Transverse colon (tissue), 4 donors: Measurements from ENCODE around the gene SKA1. TPM values are rescaled to one million over a fixed set of nuclear protein-coding genes. Genes with fewer than 3 reads are reported as not detected.
"Not testable (repeated sequence)": the region's sequence is repeated elsewhere in the genome, so short reads cannot be mapped to it uniquely, and the experiment has no call there.

ENCODE experiments used
- DNase-seq: peaks from one replicate; pipeline ENCODE4 v3.0.0-alpha.2; 2019
- H3K27ac ChIP-seq, 4 donors: fragments of 200-600 bp; sonication (generic); 2 replicates each; pipeline ENCODE4 v1.5.1; 2016 to 2018; ENCODE audit warnings: inconsistent platforms in 4 of 4
- H3K27me3 ChIP-seq: fragments of 200-600 bp; sonication (generic); 2 replicates; pipeline ENCODE4 v1.5.1; 2017; ENCODE audit warnings: inconsistent platforms
- H3K36me3 ChIP-seq, 4 donors: fragments of 200-600 bp; sonication (generic); 2 replicates each; pipeline ENCODE4 v1.5.1; 2017 to 2019; ENCODE audit warnings: inconsistent platforms in 4 of 4
- H3K4me1 ChIP-seq, 4 donors: fragments of 200-600 bp; sonication (generic); 2 replicates each; pipeline ENCODE4 v1.5.1; 2017 to 2020; ENCODE audit warnings: inconsistent platforms in 4 of 4
- H3K4me3 ChIP-seq, 4 donors: fragments of 200-600 bp; sonication (generic); 1 replicate in 1 of 4; 2 replicates in 3 of 4; pipeline versions ENCODE4 v1.5.1 to v1.6.1; 2017 to 2019; ENCODE audit warnings: inconsistent platforms in 4 of 4
- H3K9me3 ChIP-seq, 2 donors: fragments of 200-600 bp; sonication (generic); 2 replicates each; pipeline ENCODE4 v1.5.1; 2017 to 2019; ENCODE audit warnings: inconsistent platforms in 2 of 2
- CTCF ChIP-seq, 5 experiments: fragments of 200-600 bp in 3 of 5; fragments of 450-650 bp in 2 of 5; sonication (generic) in 3 of 5; IDR thresholded peaks; 1 replicate in 2 of 5; 2 replicates in 3 of 5; pipeline ENCODE4 v1.5.1; 2016 to 2017; ENCODE audit warnings: antibody characterized with exemption in 5 of 5, inconsistent platforms in 3 of 5, mild to moderate bottlenecking in 2 of 5, moderate library complexity in 1 of 5
- EP300 ChIP-seq: sonication (generic); formaldehyde crosslinking; IDR thresholded peaks from one replicate; pipeline ENCODE4 v1.6.1; 2017; ENCODE audit warnings: antibody characterized with exemption, low read depth
- POLR2A ChIP-seq: fragments of 450-650 bp; IDR thresholded peaks from one replicate; pipeline ENCODE4 v1.6.1; 2016; ENCODE audit warnings: antibody characterized with exemption, mild to moderate bottlenecking, moderate library complexity
- POLR2AphosphoS5 ChIP-seq, 3 donors: sonication (generic); formaldehyde crosslinking; IDR thresholded peaks; one replicate each; pipeline ENCODE4 v1.6.1; 2016; ENCODE audit warnings: antibody characterized with exemption in 3 of 3
- WGBS, 2 donors: methylation state at CpG; one replicate each; pipeline ENCODE4 v1.1.5; 2018; ENCODE audit warnings: low coverage in 1 of 2; 5-methylcytosine and 5-hydroxymethylcytosine counted together
- in situ Hi-C, 4 donors: fragments of 200-750 bp; cut with MboI; loops; one replicate each; pipeline versions ENCODE4 v1.15.0 to v1.15.1; 2017; ENCODE audit warnings: low sequenced_read_pairs in 3 of 4, low pct_ligation_motif_present in 1 of 4, low pct_unique_long_range_greater_than_20kb in 1 of 4
- intact Hi-C: fragments of 100-400 bp; cut with DNase I; formaldehyde crosslinking; loops from one replicate; pipeline ENCODE4 v1.15.1; 2023; ENCODE audit warnings: low total_unique reads
- total RNA-seq, 4 donors: library from RNA; depleted of rRNA; stranded (reverse); fragments of >200 nt; gene quantifications; one replicate each; pipeline ENCODE4 v1.1.0, GENCODE V29; 2016

SKA1 gene
- total RNA-seq, 4 donors from 2014 or later, result 0.14 to 4.2 TPM; not detected in 2

GRCh38 chr18:50405582-50406271, 30.9 kb downstream of the SKA1 start:
- Histone ChIP-seq H3K27me3 (peaks cover 31% of the 10 kb centered on the region), H3K4me1 (peaks cover 0 to 16% (median 2%) of the 10 kb centered on the region in 4 donors), H3K27ac (no peak overlapping the region), H3K9me3 (no peaks in the 10 kb centered on the region), H3K4me3 (no peak overlapping the region), H3K36me3 (no peaks in the 10 kb centered on the region)
- in situ Hi-C loops (no loop called here), intact Hi-C loops (no loop called here)
- DNase-seq, result no peak
- no peak for TF ChIP-seq CTCF (IDR thresholded peaks at IDR 0.05)
- TF ChIP-seq POLR2AphosphoS5 (IDR thresholded peaks at IDR 0.05), result no peak
- no peak for TF ChIP-seq POLR2A
- no peak for TF ChIP-seq EP300
- 42 to 47% methylated on average over 5 to 17 of the region's 17 CpGs for WGBS, 2 donors

- in situ Hi-C loops (no loop called here), intact Hi-C loops (no loop called here)
- no peaks in the 10 kb centered on the region for H3K9me3 ChIP-seq
- no peaks in the 10 kb centered on the region for H3K27me3 ChIP-seq
- H3K4me3 ChIP-seq, result no peak overlapping the region
- TF ChIP-seq EP300 (no peak), CTCF (IDR thresholded peaks at IDR 0.05) (no peak), POLR2AphosphoS5 (IDR thresholded peaks at IDR 0.05) (no peak), POLR2A (no peak)
- no peaks in the 10 kb centered on the region for H3K36me3 ChIP-seq
- no peak overlapping the region for H3K27ac ChIP-seq
- WGBS, 2 donors, result 81% methylated on average over 5 of the region's 5 CpGs
- DNase-seq, result no peak
- H3K4me1 ChIP-seq, result peaks cover 0 to 10% (median 2%) of the 10 kb centered on the region in 4 donors
Observed at GRCh38 chr18:50409236-50409635, 34.4 kb downstream of the SKA1 start.

GRCh38 chr18:50410008-50410407, 35.2 kb downstream of the SKA1 start:
- in situ Hi-C loops, result no loop called here
- no peak for DNase-seq
- intact Hi-C loops, result no loop called here
- H3K4me3 ChIP-seq, result no peak overlapping the region
- WGBS, 2 donors, result 55 to 65% methylated on average over 1 to 4 of the region's 4 CpGs
- no peaks in the 10 kb centered on the region for H3K9me3 ChIP-seq
- H3K36me3 ChIP-seq, result no peaks in the 10 kb centered on the region
- H3K27ac ChIP-seq, result no peak overlapping the region
- no peak for TF ChIP-seq CTCF (IDR thresholded peaks at IDR 0.05)
- no peak for TF ChIP-seq POLR2A
- TF ChIP-seq EP300, result no peak
- TF ChIP-seq POLR2AphosphoS5 (IDR thresholded peaks at IDR 0.05), result no peak
- H3K4me1 ChIP-seq, result peaks cover 0 to 4% (median 0%) of the 10 kb centered on the region in 4 donors
- H3K27me3 ChIP-seq, result no peaks in the 10 kb centered on the region

- no peaks in the 10 kb centered on the region for H3K36me3 ChIP-seq
- in situ Hi-C loops (no loop called here), intact Hi-C loops (no loop called here)
- no peak overlapping the region for H3K4me3 ChIP-seq
- TF ChIP-seq POLR2A (no peak), CTCF (IDR thresholded peaks at IDR 0.05) (no peak), EP300 (no peak), POLR2AphosphoS5 (IDR thresholded peaks at IDR 0.05) (no peak)
- 60 to 80% methylated on average over 1 of the region's 1 CpG for WGBS, 2 donors
- H3K27me3 ChIP-seq, result no peaks in the 10 kb centered on the region
- H3K9me3 ChIP-seq, result no peaks in the 10 kb centered on the region
- H3K4me1 ChIP-seq, result no peaks in the 10 kb centered on the region
- DNase-seq, result no peak
- no peak overlapping the region for H3K27ac ChIP-seq
Observed at GRCh38 chr18:50410894-50411293, 36.0 kb downstream of the SKA1 start.

- H3K36me3 ChIP-seq, H3K4me1 ChIP-seq, DNase-seq, H3K9me3 ChIP-seq, H3K4me3 ChIP-seq, H3K27ac ChIP-seq, H3K27me3 ChIP-seq, intact Hi-C loops, in situ Hi-C loops: not testable (repeated sequence)
- WGBS, 2 donors, result 80 to 100% methylated on average over 1 to 3 of the region's 3 CpGs
Observed at GRCh38 chr18:50416832-50417231, 42.0 kb downstream of the SKA1 start.

- WGBS, 2 donors, result 91% methylated on average over 13 of the region's 21 CpGs; no CpG with 5 or more reads in 1 of the 2 donors
- intact Hi-C loops, H3K27me3 ChIP-seq, DNase-seq, H3K36me3 ChIP-seq, in situ Hi-C loops, H3K9me3 ChIP-seq, H3K4me3 ChIP-seq, H3K4me1 ChIP-seq, H3K27ac ChIP-seq: not testable (repeated sequence)
Observed at GRCh38 chr18:50417705-50418104, 42.9 kb downstream of the SKA1 start.
